Activated CD4-positive, alpha-beta T cell treated with anti-CD3 and anti-CD28 coated beads, Interleukin-2, amount 10 ng/mL, durations not matched to agents 7 days and 5 days (primary cell): ENCODE data around the gene LCN9. TPM values are rescaled to one million over a fixed set of nuclear protein-coding genes. Genes with fewer than 3 reads are reported as not detected.
"Not testable (repeated sequence)": the region's sequence is repeated elsewhere in the genome, so short reads cannot be mapped to it uniquely, and the experiment has no call there.

Experiments used
- CTCF ChIA-PET: fragments of 350-600 bp; sonication (Branson Sonifier 250); formaldehyde crosslinking; loops from one replicate; lab custom pipeline; 2021; ENCODE audit warnings: antibody characterized with exemption; lab: Charles Lee
- POLR2A ChIA-PET: fragments of 350-600 bp; sonication (Branson Sonifier 250); formaldehyde crosslinking; loops from one replicate; lab custom pipeline; 2021; ENCODE audit warnings: antibody characterized with exemption; lab: Charles Lee
- DNase-seq: peaks from one replicate; pipeline ENCODE4 v3.0.0-alpha.2; 2020
- H3K27ac Mint-ChIP-seq: one replicate; pipeline ENCODE4 v1.8.0; 2021; ENCODE audit warnings: mild to moderate bottlenecking, moderate library complexity, mixed read lengths
- H3K27me3 Mint-ChIP-seq: one replicate; pipeline ENCODE4 v1.8.0; 2021; ENCODE audit warnings: mixed read lengths
- H3K36me3 Mint-ChIP-seq: one replicate; pipeline ENCODE4 v1.8.0; 2021; ENCODE audit warnings: low read depth, mixed read lengths
- H3K4me1 Mint-ChIP-seq: one replicate; pipeline ENCODE4 v1.8.0; 2021; ENCODE audit warnings: mixed read lengths
- H3K4me3 Mint-ChIP-seq: one replicate; pipeline ENCODE4 v1.8.0; 2021; ENCODE audit warnings: mild to moderate bottlenecking, moderate library complexity, mixed read lengths
- H3K9me3 Mint-ChIP-seq: one replicate; pipeline ENCODE4 v1.8.0; 2021; ENCODE audit warnings: mixed read lengths
- total RNA-seq, 2 experiments: library from RNA; stranded (reverse); gene quantifications; one replicate each; pipeline ENCODE4 v1.2.3, GENCODE V29; 2021

The LCN9 gene
- total RNA-seq, 2 experiments from 2014 or later, result not detected

DNA sequence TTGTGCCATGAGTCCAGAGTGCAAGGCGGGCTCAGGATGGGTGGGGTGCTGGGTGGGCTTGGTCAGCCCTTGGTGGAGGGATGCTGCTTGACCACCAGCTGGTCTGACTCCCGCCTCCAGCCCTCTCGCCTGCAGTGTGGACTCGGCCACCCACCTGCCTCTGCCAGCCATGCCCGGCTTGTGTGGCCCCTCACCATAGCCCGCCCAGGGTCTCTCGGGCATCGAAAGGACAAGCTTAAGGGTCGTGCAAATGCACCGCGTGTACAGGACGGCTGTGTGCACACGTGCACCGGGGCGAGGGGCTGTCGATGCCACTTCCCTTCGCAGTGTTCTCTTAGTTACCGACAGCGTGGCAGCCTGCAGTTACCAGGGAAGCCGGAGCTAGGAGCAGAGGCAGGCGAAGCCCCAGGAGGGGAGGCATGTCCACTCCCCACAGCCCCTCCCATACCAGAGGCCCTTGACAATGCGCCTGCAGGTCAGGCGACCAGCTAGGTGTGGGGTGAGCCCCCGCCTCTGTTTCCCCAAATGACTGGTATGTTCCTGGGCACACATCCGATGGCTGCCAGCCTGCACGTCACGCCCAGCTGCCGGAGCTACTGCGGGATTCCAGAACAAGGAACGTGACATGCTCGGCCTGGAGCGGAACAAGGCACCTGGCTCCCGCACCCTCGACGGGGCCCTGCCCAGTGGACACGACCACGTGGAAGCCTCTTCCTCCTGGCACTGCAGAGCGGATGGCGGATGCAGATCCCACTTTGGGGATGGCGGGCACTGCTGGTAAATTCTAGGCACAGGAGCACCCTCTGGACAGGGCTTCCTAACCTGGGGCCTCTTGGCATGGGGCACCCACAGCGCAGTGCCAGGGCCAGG is 7.8 kb downstream of the LCN9 start:
- Mint-ChIP-seq H3K4me1 (no peaks in the 10 kb centered on the region), H3K27ac (no peak overlapping the region), H3K36me3 (no peaks in the 10 kb centered on the region), H3K4me3 (no peak overlapping the region), H3K9me3 (no peaks in the 10 kb centered on the region), H3K27me3 (no peaks in the 10 kb centered on the region)
- CTCF ChIA-PET, result no interaction called here
- DNase-seq, result no peak
- POLR2A ChIA-PET, result no interaction called here

DNA sequence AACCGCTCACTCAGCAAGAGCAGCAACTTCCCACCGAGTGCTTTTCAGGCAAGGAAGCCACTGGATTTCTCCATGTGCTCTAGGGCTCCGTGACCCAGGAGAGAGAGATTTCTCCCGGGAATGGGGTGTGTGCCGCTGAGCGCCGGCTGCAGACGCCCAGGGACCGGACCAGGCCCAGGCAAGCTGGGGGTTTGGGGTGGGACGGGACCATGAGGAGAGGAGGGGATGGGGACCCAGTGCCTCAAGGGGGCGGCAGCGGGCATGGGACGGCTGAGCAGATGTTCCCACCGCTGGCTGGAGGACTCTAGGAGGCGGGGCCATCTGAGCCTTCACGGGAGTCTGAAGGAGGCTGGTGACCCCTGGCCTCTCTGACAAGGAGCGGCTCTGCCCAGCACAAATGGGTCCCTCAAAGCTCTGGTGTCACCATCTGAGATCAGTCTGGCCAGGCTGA is 8.5 kb downstream of the LCN9 start:
- DNase-seq, result no peak
- H3K4me3 Mint-ChIP-seq, result no peak overlapping the region
- no peaks in the 10 kb centered on the region for H3K36me3 Mint-ChIP-seq
- no peaks in the 10 kb centered on the region for H3K27me3 Mint-ChIP-seq
- ChIA-PET POLR2A (no interaction called here), CTCF (no interaction called here)
- no peak overlapping the region for H3K27ac Mint-ChIP-seq
- H3K9me3 Mint-ChIP-seq, result no peaks in the 10 kb centered on the region
- no peaks in the 10 kb centered on the region for H3K4me1 Mint-ChIP-seq

DNA sequence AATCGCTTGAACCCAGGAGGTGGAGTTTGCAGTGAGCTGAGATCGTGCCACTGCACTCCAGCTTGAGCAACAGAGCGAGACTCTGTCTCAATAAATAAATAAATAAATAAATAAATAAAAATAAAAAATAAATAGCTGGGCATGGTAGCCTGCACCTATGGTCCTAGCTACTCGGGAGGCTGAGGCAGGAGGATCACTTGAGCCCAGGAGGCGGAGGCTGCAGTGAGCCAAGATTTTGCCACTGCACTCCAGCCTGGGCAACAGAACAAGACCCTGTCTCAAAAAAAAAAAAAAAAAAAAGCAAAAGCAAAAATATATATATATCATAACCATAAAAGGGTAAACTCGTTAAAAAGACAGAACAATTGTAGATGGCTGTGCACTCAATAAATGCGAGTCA is 9.7 kb downstream of the LCN9 start:
- H3K9me3 Mint-ChIP-seq, H3K27ac Mint-ChIP-seq, H3K27me3 Mint-ChIP-seq, POLR2A ChIA-PET, DNase-seq, H3K4me3 Mint-ChIP-seq, H3K4me1 Mint-ChIP-seq, CTCF ChIA-PET, H3K36me3 Mint-ChIP-seq: not testable (repeated sequence)

GRCh38 chr9:135673941-135674340 is 10.8 kb downstream of the LCN9 start:
- no peak for DNase-seq
- Mint-ChIP-seq H3K4me1 (no peaks in the 10 kb centered on the region), H3K36me3 (no peaks in the 10 kb centered on the region), H3K27me3 (no peaks in the 10 kb centered on the region), H3K9me3 (no peaks in the 10 kb centered on the region), H3K27ac (no peak overlapping the region), H3K4me3 (no peak overlapping the region)
- ChIA-PET POLR2A (no interaction called here), CTCF (no interaction called here)

DNA sequence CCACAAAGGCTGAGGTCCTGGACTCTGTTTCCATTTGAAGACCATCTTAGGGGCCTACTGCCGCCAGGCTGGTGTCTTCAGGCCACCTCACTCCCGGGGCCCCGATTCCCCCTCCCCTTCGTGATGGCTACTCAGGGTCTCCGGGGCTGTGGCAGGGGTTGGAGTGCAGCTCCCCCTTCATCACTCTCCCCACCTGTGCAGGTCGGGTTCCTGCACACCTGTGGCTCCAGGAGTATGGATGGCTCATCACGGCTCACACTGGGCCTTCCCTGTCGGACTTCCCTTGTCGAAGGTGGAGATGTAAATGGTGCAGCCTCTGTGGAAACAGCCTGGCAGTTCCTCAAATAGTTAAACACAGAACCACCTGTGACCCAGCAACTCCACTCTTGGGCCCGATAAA is 11.9 kb downstream of the LCN9 start:
- ChIA-PET POLR2A (no interaction called here), CTCF (no interaction called here)
- no peaks in the 10 kb centered on the region for H3K9me3 Mint-ChIP-seq
- no peak overlapping the region for H3K4me3 Mint-ChIP-seq
- H3K27ac Mint-ChIP-seq, result no peak overlapping the region
- no peaks in the 10 kb centered on the region for H3K27me3 Mint-ChIP-seq
- no peaks in the 10 kb centered on the region for H3K4me1 Mint-ChIP-seq
- no peak for DNase-seq
- no peaks in the 10 kb centered on the region for H3K36me3 Mint-ChIP-seq

- H3K27me3 Mint-ChIP-seq, result no peaks in the 10 kb centered on the region
- DNase-seq, result no peak
- no peak overlapping the region for H3K4me3 Mint-ChIP-seq
- ChIA-PET CTCF (no interaction called here), POLR2A (no interaction called here)
- H3K4me1 Mint-ChIP-seq, result no peaks in the 10 kb centered on the region
- H3K36me3 Mint-ChIP-seq, result no peaks in the 10 kb centered on the region
- no peak overlapping the region for H3K27ac Mint-ChIP-seq
- H3K9me3 Mint-ChIP-seq, result no peaks in the 10 kb centered on the region
Measured at GRCh38 chr9:135676891-135677290, 13.8 kb downstream of the LCN9 start.

GRCh38 chr9:135677641-135678168 is 14.6 kb downstream of the LCN9 start:
- POLR2A ChIA-PET, result no interaction called here
- Mint-ChIP-seq H3K36me3 (no peaks in the 10 kb centered on the region), H3K27me3 (no peaks in the 10 kb centered on the region), H3K4me1 (no peaks in the 10 kb centered on the region), H3K4me3 (no peak overlapping the region), H3K27ac (no peak overlapping the region), H3K9me3 (no peaks in the 10 kb centered on the region)
- CTCF ChIA-PET, result interaction anchor here (0.6 kb wide), 1 partner anchor 1945 kb away, joined by 3 read pairs; no protein-coding TSS in a partner anchor
- no peak for DNase-seq

DNA sequence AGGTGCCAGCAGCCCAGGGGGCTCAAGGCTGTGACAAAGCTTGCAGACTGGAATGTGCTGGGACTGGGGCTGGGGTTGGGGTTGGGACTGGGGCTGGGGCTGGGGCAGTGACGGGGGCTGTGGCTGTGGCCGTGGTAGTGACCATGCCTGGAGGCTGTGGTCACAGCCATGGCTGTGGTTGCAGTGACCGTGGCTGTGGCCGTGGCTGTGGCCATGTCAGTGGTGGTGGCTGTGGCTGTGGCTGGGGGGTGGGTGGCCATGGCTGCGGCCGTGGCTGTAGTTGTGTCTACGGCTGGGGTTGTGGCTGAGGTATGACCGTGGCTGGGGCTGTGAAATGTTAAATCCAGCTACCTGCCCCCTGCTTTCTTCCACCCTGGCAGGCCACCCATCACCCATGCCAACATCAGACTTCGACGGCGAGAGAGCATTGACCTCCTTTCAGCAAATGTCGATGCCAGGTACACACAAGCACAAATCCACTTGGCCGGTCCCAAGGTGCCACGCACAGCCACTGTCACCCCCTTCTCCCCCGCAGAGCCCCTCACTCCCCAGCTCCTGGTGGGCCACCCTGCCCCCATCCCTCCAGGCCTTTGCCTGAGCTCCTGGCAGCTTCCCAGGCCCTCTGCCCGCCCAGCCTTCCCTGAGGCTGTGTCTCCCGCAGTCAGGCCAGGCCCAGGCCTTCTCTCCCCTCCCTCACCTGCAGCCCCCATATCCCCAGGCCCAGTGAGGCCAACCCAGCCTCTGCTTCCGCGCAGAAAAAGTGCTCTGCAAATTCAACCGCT is 15.3 kb downstream of the LCN9 start:
- Mint-ChIP-seq H3K27ac (no peak overlapping the region), H3K36me3 (no peaks in the 10 kb centered on the region), H3K4me1 (no peaks in the 10 kb centered on the region), H3K4me3 (no peak overlapping the region), H3K9me3 (no peaks in the 10 kb centered on the region), H3K27me3 (no peaks in the 10 kb centered on the region)
- CTCF ChIA-PET, result interaction anchor here (0.6 kb wide), 1 partner anchor 1944 kb away, joined by 3 read pairs; no protein-coding TSS in a partner anchor
- no peak for DNase-seq
- POLR2A ChIA-PET, result no interaction called here

- Mint-ChIP-seq H3K27me3 (no peaks in the 10 kb centered on the region), H3K9me3 (no peaks in the 10 kb centered on the region), H3K27ac (no peak overlapping the region), H3K36me3 (no peaks in the 10 kb centered on the region), H3K4me3 (no peak overlapping the region), H3K4me1 (no peaks in the 10 kb centered on the region)
- CTCF ChIA-PET, result no interaction called here
- POLR2A ChIA-PET, result no interaction called here
- DNase-seq, result no peak
Measured at GRCh38 chr9:135680056-135680455, 16.9 kb downstream of the LCN9 start.

- Mint-ChIP-seq H3K27ac (no peak overlapping the region), H3K4me3 (no peak overlapping the region), H3K27me3 (no peaks in the 10 kb centered on the region), H3K36me3 (no peaks in the 10 kb centered on the region), H3K4me1 (no peaks in the 10 kb centered on the region), H3K9me3 (no peaks in the 10 kb centered on the region)
- DNase-seq, result no peak
- ChIA-PET POLR2A (no interaction called here), CTCF (no interaction called here)
Measured at GRCh38 chr9:135681161-135681560, 18.1 kb downstream of the LCN9 start.

DNA sequence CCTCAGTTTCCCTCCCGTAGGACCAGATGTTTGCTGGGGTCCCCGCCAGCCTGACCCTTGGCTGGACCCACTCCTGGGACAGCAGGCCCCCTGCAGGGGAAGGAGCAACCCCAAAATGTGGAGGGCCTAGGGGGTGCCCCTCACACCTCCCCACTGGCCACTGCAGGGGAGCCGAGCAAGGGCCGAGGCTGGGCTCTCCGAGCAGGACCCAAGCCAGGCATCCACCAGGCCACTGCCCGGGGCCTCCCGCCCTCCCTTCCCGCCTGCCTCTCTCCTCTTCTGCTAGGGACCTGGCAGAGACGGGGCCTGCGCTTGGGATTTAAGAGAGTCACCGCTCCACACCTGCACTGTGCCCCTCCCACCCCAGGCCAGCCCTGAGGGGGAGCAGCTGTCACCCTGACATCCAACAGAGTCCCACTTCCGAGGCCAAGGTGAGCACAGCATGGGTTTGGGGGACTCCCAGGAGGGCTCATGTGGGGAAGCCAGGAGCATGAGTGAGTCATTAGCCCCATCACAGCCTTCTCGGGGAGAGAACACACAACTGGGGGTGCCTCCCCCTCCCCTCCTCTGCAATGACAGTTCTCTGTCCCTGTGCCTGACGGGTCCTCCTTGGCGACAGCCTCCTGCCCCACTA is 20.4 kb downstream of the LCN9 start:
- ChIA-PET CTCF (no interaction called here), POLR2A (no interaction called here)
- no peak for DNase-seq
- Mint-ChIP-seq H3K4me1 (no peaks in the 10 kb centered on the region), H3K9me3 (no peaks in the 10 kb centered on the region), H3K4me3 (no peak overlapping the region), H3K27ac (no peak overlapping the region), H3K36me3 (no peaks in the 10 kb centered on the region), H3K27me3 (no peaks in the 10 kb centered on the region)

DNA sequence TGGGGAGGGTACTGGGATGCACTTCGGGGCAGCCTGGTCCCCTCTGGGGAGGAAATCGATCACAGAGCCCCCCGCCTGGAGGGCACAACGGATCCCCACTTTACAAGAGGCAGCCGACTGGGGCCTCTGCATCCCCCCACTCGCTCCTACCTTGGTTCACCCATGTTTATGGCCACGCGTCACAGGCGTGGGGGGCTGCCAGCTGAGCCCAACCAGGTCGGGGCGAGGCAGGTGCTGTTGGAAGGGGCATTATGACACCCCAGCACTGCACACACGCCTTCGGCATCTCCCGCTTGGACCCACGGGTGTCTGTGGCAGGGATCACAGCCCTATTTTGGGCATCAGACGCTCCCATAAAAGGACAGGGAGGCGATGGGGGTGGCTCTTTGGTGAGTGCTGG is 21.6 kb downstream of the LCN9 start:
- Mint-ChIP-seq H3K4me3 (no peak overlapping the region), H3K9me3 (no peaks in the 10 kb centered on the region), H3K27me3 (no peaks in the 10 kb centered on the region), H3K4me1 (no peaks in the 10 kb centered on the region), H3K27ac (no peak overlapping the region), H3K36me3 (no peaks in the 10 kb centered on the region)
- POLR2A ChIA-PET, result no interaction called here
- no peak for DNase-seq
- CTCF ChIA-PET, result no interaction called here

- H3K27ac Mint-ChIP-seq, result no peak overlapping the region
- no peak overlapping the region for H3K4me3 Mint-ChIP-seq
- no peaks in the 10 kb centered on the region for H3K4me1 Mint-ChIP-seq
- H3K27me3 Mint-ChIP-seq, result no peaks in the 10 kb centered on the region
- ChIA-PET CTCF (no interaction called here), POLR2A (no interaction called here)
- H3K36me3 Mint-ChIP-seq, result no peaks in the 10 kb centered on the region
- no peak for DNase-seq
- H3K9me3 Mint-ChIP-seq, result no peaks in the 10 kb centered on the region
Measured at GRCh38 chr9:135687216-135687615, 24.1 kb downstream of the LCN9 start.
